Measurements from ENCODE around the gene LRP1B. TPM values are rescaled to one million over a fixed set of nuclear protein-coding genes. Genes with fewer than 3 reads are reported as not detected.

Gene LRP1B
- total and polyA plus RNA-seq, 2 donors (not counting 1 experiment from before 2014, with no cell fraction given) = not detected

DNA sequence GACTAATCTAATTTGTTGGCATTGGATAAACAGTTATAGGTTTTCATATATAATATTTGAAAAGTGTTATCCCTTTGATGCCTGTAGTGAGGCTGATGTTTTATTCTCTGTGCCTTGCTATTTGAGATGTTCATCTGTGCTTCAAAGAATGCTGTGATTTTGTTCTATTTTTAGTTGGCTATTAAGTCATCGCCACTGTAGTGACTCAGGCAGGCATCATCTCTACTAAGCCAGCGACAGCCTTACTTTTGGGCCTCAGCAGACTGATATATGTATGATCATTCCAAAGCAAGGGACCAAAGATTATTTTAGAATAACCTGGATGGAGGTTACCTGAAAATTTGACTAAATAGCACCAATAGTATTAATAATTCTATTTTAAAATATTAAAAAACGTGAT lies 1676.1 kb downstream of the LRP1B start:
- H3K4me1 Mint-ChIP-seq = no peaks in the 10 kb centered on the region
- WGBS (ENCODE audit: insufficient coverage) = no CpG with 5 or more reads among the region's 3 CpGs
- peaks cover 0 to 3% (median 0%) of the 10 kb centered on the region in 3 donors for H3K9me3 ChIP-seq (ENCODE audit: control extremely low read depth in 1 of 3, control insufficient read depth in 2 of 3, insufficient read depth in 1 of 3, low read length in 2 of 3)
- H3K9me3 Mint-ChIP-seq (ENCODE audit: insufficient read depth) = peaks cover 1% of the 10 kb centered on the region
- ATAC-seq (ENCODE audit: low read depth) (no peak), DNase-seq (no peak)
- no peaks in the 10 kb centered on the region for H3K27me3 Mint-ChIP-seq
- H4K20me1 ChIP-seq (ENCODE audit: control insufficient read depth, insufficient read depth, low read length, poor library complexity, severe bottlenecking) = no peaks in the 10 kb centered on the region
- H3K4me3 Mint-ChIP-seq = no peak overlapping the region
- H3K27me3 ChIP-seq (replicated peaks in 1 of 4; ENCODE audit: control extremely low read depth in 1 of 4, control insufficient read depth in 3 of 4, insufficient read depth in 4 of 4, low read length in 3 of 4) = no peaks in the 10 kb centered on the region
- H3K27ac Mint-ChIP-seq = no peak overlapping the region
- no peak for TF ChIP-seq EZH2 (IDR thresholded peaks at IDR 0.05; ENCODE audit: borderline replicate concordance, insufficient read depth, low read depth, low read length, poor library complexity, severe bottlenecking)
- TF ChIP-seq, protein P1, sequence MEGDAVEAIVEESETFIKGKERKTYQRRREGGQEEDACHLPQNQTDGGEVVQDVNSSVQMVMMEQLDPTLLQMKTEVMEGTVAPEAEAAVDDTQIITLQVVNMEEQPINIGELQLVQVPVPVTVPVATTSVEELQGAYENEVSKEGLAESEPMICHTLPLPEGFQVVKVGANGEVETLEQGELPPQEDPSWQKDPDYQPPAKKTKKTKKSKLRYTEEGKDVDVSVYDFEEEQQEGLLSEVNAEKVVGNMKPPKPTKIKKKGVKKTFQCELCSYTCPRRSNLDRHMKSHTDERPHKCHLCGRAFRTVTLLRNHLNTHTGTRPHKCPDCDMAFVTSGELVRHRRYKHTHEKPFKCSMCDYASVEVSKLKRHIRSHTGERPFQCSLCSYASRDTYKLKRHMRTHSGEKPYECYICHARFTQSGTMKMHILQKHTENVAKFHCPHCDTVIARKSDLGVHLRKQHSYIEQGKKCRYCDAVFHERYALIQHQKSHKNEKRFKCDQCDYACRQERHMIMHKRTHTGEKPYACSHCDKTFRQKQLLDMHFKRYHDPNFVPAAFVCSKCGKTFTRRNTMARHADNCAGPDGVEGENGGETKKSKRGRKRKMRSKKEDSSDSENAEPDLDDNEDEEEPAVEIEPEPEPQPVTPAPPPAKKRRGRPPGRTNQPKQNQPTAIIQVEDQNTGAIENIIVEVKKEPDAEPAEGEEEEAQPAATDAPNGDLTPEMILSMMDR (IDR thresholded peaks at IDR 0.05) = no peak
- H2AFZ ChIP-seq (ENCODE audit: insufficient read depth, low read depth, low read length, poor library complexity, severe bottlenecking) = no peak overlapping the region
- POLR2A ChIA-PET = no interaction called here
- no peak overlapping the region for H3K9ac ChIP-seq (ENCODE audit: low read length)
- H3K4me1 ChIP-seq (ENCODE audit: control insufficient read depth in 2 of 2, insufficient read depth in 2 of 2, low read length in 2 of 2) = no peaks in the 10 kb centered on the region
- CTCF ChIA-PET = no interaction called here
- intact Hi-C loops (cut with micrococcal nuclease) = no loop called here
- H3K4me2 ChIP-seq (replicated peaks; ENCODE audit: low read depth, low read length, poor library complexity, severe bottlenecking) = no peak overlapping the region
- H3K4me3 ChIP-seq (ENCODE audit: control extremely low read depth in 1 of 5, extremely low read depth in 1 of 5, insufficient read depth in 1 of 5, low read depth in 2 of 5, low read length in 4 of 5) = no peak overlapping the region
- H3K79me2 ChIP-seq (ENCODE audit: control insufficient read depth, insufficient read depth, low read length) = no peaks in the 10 kb centered on the region
- no peak overlapping the region for H3K27ac ChIP-seq (ENCODE audit: low read length in 2 of 2)
- no peaks in the 10 kb centered on the region for H3K36me3 ChIP-seq (replicated peaks in 1 of 2; ENCODE audit: control extremely low read depth in 1 of 2, control insufficient read depth in 1 of 2, extremely low read depth in 1 of 2, insufficient read depth in 2 of 2, low read length in 1 of 2)

DNA sequence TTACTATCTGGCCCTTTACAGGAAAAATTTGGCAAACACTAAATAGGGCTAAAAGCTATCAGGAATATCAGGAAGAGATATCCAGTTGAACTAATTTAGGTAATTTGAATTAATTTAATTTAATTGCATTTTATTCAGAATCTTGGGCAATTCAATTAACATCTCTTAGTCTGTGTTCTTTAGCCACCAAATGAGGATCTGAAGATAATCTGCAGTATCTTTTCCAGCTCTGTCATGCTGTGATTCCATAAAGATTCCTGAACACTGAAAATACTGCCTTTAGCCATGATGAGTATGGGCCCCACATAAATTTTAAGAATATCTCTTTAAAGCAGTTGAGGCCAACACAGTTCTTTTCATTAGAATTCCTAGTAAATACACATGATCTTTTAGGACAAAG lies 1679.5 kb downstream of the LRP1B start:
- no peak overlapping the region for H3K27ac Mint-ChIP-seq
- H3K9ac ChIP-seq (ENCODE audit: low read length) = no peak overlapping the region
- no peaks in the 10 kb centered on the region for H3K36me3 ChIP-seq (replicated peaks in 1 of 2; ENCODE audit: control extremely low read depth in 1 of 2, control insufficient read depth in 1 of 2, extremely low read depth in 1 of 2, insufficient read depth in 2 of 2, low read length in 1 of 2)
- CTCF ChIA-PET = no interaction called here
- H3K27me3 Mint-ChIP-seq = no peaks in the 10 kb centered on the region
- H3K9me3 Mint-ChIP-seq (ENCODE audit: insufficient read depth) = peaks cover 1% of the 10 kb centered on the region
- TF ChIP-seq, protein P1 (IDR thresholded peaks at IDR 0.05) = no peak
- no peak for TF ChIP-seq EZH2 (IDR thresholded peaks at IDR 0.05; ENCODE audit: borderline replicate concordance, insufficient read depth, low read depth, low read length, poor library complexity, severe bottlenecking)
- H3K79me2 ChIP-seq (ENCODE audit: control insufficient read depth, insufficient read depth, low read length) = no peaks in the 10 kb centered on the region
- H3K27me3 ChIP-seq (replicated peaks in 1 of 4; ENCODE audit: control extremely low read depth in 1 of 4, control insufficient read depth in 3 of 4, insufficient read depth in 4 of 4, low read length in 3 of 4) = no peaks in the 10 kb centered on the region
- POLR2A ChIA-PET = no interaction called here
- no peak overlapping the region for H3K4me3 Mint-ChIP-seq
- no peaks in the 10 kb centered on the region for H3K4me1 Mint-ChIP-seq
- intact Hi-C loops (cut with micrococcal nuclease) = no loop called here
- ATAC-seq (ENCODE audit: low read depth) (no peak), DNase-seq (no peak)
- H2AFZ ChIP-seq (ENCODE audit: insufficient read depth, low read depth, low read length, poor library complexity, severe bottlenecking) = no peak overlapping the region
- no peak overlapping the region for H3K4me3 ChIP-seq (ENCODE audit: control extremely low read depth in 1 of 5, extremely low read depth in 1 of 5, insufficient read depth in 1 of 5, low read depth in 2 of 5, low read length in 4 of 5)
- H3K9me3 ChIP-seq (ENCODE audit: control extremely low read depth in 1 of 3, control insufficient read depth in 2 of 3, insufficient read depth in 1 of 3, low read length in 2 of 3) = peaks cover 0 to 3% (median 0%) of the 10 kb centered on the region in 3 donors
- no peak overlapping the region for H3K4me2 ChIP-seq (replicated peaks; ENCODE audit: low read depth, low read length, poor library complexity, severe bottlenecking)
- no peak overlapping the region for H3K27ac ChIP-seq (ENCODE audit: low read length in 2 of 2)
- H4K20me1 ChIP-seq (ENCODE audit: control insufficient read depth, insufficient read depth, low read length, poor library complexity, severe bottlenecking) = no peaks in the 10 kb centered on the region
- no peaks in the 10 kb centered on the region for H3K4me1 ChIP-seq (ENCODE audit: control insufficient read depth in 2 of 2, insufficient read depth in 2 of 2, low read length in 2 of 2)
